Esophagus muscularis mucosa (tissue), 3 donors: Measurements from ENCODE around the gene STOML2.
"Not testable (repeated sequence)": the region's sequence is repeated elsewhere in the genome, so short reads cannot be mapped to it uniquely, and the experiment has no call there.

ENCODE experiments used
- POLR2AphosphoS5 ChIP-seq, 2 donors: sonication (generic); formaldehyde crosslinking; IDR thresholded peaks; one replicate each; pipeline ENCODE4 v1.6.1; 2017; ENCODE audit warnings: antibody characterized with exemption in 2 of 2
- TF ChIP-seq, protein P1 (sequence below), 3 experiments: fragments of 200-600 bp in 2 of 3; fragments of 450-650 bp in 1 of 3; sonication (generic) in 2 of 3; IDR thresholded peaks; one replicate each; pipeline ENCODE4 v1.5.1; 2017 to 2019; ENCODE audit warnings: antibody characterized with exemption in 3 of 3, mild to moderate bottlenecking in 2 of 3, moderate library complexity in 1 of 3

DNA sequence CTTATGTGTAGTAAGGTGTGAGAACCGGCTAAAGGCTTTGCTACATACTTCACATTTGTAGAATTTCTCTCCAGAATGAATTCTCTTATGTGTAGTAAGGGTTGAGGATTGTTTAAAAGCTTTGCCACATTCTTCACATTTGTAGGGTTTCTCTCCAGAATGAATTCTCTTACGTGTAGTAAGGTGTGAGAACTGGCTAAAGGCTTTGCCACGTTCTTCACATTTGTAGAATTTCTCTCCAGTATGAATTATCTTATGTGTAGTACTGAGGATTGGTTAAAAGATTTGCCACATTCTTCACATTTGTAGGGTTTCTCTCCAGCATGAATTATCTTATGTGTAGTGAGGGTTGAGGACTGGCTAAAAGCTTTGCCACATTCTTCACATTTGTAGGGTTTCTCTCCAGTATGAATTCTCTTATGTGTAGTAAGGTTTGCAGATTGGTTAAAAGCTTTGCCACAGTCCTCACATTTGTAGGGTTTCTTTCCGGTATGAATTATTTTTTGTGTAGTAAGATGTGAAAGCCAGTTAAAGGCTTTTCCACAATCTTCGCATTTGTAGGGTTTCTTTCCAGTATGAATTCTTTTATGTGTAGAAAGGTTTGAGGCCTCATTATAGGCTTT, 45.1 kb upstream of the STOML2 start:
- TF ChIP-seq POLR2AphosphoS5 (IDR thresholded peaks at IDR 0.05), result not testable (repeated sequence)
- TF ChIP-seq, protein P1, sequence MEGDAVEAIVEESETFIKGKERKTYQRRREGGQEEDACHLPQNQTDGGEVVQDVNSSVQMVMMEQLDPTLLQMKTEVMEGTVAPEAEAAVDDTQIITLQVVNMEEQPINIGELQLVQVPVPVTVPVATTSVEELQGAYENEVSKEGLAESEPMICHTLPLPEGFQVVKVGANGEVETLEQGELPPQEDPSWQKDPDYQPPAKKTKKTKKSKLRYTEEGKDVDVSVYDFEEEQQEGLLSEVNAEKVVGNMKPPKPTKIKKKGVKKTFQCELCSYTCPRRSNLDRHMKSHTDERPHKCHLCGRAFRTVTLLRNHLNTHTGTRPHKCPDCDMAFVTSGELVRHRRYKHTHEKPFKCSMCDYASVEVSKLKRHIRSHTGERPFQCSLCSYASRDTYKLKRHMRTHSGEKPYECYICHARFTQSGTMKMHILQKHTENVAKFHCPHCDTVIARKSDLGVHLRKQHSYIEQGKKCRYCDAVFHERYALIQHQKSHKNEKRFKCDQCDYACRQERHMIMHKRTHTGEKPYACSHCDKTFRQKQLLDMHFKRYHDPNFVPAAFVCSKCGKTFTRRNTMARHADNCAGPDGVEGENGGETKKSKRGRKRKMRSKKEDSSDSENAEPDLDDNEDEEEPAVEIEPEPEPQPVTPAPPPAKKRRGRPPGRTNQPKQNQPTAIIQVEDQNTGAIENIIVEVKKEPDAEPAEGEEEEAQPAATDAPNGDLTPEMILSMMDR (IDR thresholded peaks at IDR 0.05), result not testable (repeated sequence)
